HG03442 (cell line): ENCODE measurements around the gene NDUFA7.
"Not testable (repeated sequence)": the region's sequence is repeated elsewhere in the genome, so short reads cannot be mapped to it uniquely, and the experiment has no call there.

Source experiments
- ATAC-seq: cut with Tn5 transposase; IDR thresholded peaks from one replicate; pipeline ENCODE4 v1.9.1; 2021; ENCODE audit warnings: mild to moderate bottlenecking, moderate library complexity; ENCODE audit not compliant: unreplicated experiment

Gene NDUFA7

GRCh38 chr19:8320564-8321066 lies 560 bp downstream of the NDUFA7 start:
- ATAC-seq, result no peak

DNA sequence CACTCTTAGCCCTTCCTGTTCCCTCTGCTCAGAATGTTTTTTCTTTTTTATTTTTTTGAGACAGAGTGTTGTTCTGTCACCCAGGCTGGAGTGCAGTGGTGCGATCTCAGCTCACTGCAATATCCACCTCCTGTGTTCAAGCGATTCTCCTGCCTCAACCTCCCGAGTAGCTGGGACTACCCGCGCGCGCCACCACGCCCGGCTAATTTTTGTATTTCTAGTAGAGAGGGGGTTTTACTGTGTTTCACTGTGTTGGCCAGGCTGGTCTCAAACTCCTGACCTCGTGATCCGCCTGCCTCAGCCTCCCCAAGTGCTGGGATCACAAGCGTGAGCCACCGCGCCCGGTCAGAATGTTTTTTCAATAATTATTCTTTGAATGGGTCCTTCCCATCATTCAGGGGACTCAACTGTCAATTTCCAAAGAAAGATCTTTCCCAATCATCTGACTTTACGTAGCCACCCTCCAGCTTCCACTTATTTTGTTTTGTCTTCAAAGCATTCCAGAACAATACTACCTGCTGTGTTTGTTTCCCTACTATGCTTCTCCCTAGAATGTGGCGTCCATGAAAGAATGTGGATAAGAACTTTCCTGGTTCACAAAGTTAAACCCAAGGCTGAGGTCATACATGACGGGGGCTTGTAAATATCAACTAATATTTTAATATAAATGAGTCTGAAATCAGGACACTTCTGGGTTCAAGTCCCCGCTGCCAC lies 1.2 kb downstream of the NDUFA7 start:
- ATAC-seq, result no peak

DNA sequence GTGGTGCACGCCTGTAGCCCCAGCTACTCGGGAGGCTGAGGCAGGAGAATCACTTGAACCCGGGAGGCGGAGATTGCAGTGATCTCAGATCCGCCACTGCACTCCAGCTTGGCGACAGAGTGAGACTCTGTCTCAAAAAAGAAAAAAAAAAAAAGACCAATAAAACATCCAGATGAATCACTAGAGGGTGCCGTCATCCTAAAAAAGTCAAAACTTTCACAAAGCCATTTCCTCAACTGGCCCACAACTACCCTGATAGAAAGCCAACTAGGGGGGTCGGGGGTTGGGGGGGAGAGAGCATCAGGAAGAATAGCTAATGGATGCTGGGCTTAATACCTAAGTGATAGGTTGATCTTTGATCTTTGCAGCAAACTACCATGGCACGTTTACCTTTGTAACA lies 2.3 kb downstream of the NDUFA7 start:
- ATAC-seq, result not testable (repeated sequence)

DNA sequence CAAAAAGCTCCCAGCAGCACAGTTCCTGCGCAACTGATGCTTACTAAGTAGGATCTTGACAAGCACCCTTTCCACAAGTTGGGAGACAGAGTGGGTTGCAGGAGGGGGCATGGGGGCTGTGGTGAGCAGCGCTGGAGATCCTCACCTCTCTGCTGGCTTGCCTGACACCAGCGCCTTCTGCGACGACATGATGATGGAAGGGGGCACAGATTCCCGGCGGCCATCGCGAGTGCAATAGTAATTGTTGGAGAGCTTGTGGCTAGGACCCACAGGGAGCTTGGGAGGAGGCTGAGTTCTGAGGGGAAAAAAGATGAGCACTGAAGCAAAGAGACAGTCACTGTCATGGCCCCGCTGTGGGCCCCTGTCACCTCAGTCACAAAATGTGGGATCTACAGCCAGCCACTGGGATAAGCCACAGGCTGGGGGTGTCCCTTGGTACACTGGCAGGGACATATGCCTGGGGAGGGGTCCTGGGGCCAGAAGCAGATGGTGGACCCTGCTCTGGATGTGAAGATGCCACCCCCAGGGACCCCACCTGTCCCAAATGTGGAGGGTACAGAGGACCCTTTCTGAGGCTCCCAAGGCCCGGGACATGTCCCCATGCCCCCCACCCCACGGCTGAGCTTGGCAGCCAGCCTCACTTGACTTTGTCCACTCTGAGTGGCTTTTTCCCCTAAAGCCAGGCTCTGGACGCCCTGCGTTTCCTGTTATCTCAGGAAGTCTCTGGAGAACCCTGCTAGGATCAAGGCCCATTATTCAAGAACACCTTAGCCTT lies 4.6 kb downstream of the NDUFA7 start:
- no peak for ATAC-seq

- not testable (repeated sequence) for ATAC-seq
These were observed 6.1 kb downstream of the NDUFA7 start for GRCh38 chr19:8314981-8315640.

DNA sequence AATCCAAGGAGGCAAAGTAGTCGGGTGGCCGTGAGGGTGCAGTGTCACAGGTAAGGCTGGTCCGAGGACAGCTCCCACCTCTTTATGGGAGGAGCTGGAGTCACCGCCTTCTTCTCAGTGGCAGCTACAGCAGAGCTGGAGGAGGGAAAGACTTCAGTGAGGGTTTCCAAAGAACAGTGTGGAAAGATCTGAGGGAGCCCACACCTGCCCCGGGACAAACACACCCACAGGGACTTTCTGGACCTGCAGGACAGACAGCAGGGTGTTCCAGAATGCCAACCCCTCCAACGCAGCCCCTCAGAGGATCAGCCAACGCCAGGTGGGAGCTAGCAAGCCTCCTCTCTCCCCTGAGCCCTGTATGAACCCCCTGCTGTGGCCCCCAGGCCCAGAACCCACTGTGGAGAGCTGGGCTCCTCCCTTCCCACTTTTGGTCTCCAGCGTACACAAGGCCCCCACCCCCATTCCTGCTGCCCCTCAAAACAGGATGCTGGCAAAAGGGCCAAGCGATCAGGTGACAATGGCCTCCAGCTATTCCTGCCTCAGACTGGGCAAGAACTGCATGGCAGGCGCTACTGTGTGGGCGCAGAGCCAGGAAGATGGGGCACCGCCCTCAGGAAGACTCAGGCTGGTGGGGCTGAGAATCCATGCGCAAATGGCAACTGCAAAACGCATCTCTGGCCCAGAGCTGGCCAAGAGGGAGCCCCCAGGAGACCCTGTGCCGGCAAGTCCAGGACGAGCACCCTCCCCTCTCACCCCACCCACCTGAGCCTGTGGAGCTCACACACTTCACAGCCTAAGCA lies 9.5 kb downstream of the NDUFA7 start:
- no peak for ATAC-seq

DNA sequence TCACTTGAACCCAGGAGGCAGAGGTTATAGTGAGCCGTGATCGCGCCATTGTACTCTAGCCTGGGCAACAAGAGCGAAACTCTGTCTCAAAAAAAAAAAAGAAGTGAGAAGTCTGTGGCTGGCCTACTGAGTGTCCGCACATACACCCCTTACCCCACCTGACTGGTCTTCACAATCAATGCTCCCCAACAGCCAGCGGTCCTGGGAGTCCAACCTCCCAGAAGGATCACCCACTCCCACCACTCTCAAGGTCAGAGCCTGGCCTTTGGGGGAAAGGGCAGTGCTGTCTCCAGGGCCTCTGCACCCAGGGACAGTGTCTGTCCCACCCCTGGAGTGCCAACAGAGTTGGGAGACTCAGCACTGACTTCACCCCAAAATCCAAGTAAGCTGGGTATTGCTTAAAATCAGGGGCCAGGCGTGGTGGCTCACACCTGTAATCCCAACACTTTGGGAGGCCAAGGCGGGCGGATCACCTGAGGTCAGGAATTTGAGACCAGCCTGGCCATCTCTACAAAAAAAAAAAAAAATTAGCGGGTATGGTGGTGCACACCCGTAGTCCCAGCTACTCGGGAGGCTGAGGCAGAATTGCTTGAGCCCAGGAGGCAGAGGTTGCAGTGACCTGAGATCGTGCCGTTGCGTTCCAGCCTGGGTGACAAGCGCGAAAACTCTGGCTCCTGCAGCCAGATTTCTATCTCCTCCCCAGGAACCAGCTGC lies 10.7 kb downstream of the NDUFA7 start:
- no peak for ATAC-seq

DNA sequence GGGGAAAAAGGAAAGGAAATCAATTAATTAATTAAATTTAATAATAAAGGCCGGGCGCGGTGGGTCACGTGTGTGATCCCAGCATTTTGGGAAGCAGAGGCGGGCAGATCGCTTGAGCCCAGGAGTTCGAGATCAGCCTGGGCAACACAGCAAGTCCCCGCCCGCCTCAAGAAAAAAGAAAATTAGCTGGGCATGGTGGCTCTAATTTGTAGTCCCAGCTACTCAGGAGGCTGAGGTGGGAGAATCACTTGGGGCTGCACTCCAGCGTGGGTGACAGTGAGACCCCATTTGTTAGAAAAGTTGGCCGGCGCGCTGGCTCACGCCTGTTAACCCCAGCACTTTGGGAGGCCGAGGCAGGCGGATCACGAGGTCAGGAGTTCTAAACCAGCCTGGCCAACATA lies 12.3 kb downstream of the NDUFA7 start:
- ATAC-seq, result no peak

DNA sequence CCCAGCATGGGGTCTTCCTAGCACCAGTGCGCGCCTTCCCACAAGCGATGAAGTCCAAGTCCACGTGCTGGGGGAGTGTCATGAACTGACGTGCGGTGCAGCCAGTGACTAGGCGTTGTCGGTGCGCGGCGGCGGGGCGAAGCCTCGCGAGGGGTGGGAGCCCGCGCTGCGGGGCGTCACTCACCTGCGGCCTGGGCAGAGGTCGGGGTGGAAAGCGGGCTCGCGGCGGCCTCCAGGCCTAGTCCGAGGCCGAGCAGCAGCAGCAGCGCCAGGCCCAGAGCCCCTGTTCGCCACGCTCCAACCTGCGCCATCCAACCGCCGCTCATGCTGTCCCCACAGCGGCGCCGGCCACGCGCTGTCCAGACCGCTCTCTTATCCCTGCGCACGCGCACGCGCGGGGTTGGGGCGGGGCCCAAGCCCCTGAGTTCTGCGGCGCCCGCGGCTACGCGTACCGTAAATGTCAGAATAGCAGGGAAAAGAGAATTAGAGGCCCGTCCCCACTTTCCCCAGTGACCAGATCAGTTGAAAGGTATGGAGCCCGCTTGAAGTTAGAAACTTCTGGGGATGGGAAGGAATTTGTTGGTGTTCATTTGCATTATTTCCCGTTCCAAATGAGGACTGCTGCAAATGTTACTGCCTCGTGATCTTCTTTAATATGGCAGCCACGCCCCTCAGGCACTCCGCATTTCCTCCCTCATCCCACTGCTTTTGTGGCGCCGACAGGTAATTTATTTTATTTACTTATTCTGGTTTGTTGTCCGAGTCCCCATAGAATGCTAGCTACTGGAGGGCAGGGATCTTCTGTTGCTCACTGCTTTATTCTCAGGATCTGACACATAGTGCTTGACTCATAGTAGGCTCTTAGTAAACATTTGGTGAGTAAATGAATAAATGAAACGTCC lies 13.0 kb downstream of the NDUFA7 start, which contains the start of gene CD320:
Gene CD320 (minus strand): TSS at position 394 of the 902 bp plus-strand sequence. CDS start 68 bp downstream, at position 326.
- peak; percentile 73 for ATAC-seq

GRCh38 chr19:8307400-8307964 lies 13.7 kb downstream of the NDUFA7 start:
- ATAC-seq, result no peak

DNA sequence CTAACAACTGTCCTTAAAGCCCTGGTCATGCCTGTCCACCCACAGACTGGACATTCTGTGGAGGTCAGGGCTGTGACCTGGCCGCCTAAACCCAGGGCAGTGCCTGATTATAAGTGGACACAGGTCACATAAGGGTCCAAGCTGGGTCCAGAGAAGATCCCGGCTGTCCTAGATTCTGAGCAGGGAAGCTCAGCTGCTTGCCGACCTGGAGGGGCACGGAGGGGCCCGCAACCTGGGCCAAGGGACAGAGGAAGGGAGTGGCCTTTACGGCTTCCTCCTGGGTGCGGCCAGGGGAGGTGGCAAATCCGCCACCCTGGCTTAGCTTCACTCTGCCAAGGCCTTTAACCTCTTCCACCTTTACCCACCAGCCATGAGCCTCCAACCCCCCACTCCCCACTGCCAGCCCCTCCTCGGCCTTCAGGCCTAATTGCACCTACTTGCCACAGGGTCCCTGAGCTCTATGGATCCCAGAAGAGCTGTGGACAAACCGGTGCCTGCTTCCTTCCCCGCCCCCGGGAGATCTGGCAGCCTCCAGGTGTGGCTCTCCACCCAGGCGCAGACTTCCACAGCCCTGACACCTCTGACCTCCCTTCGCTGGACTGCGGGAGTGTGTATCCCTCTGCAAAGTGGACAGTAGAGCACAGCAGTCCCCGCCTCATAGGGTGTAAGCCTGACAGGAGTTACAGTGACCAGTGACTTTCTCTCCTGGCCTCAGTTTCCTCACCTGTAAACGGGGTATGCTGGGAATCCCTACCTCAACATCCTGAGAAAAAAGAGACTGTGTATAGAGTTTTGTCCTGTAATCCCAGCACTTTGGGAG lies 14.7 kb downstream of the NDUFA7 start:
- no peak for ATAC-seq

DNA sequence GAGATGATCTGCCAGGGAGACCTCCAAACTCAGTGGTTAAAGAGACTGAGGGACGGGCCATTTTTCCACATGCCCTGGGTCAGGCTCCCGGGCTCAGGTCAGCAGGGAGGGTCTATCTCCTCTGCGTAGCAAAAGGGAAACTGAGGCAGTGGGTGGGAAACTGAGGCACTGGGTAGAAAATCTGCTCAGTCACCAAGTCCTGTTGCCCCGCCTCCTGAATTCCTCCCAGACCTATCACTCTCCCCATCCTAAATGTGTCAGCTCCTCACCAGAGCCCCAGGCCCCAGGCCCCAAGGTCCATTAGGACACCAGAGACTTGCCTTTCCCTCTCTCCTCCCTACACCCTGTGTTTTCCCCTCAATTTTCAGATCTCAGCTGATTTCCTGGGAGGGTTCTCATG lies 15.4 kb downstream of the NDUFA7 start:
- ATAC-seq, result no peak

GRCh38 chr19:8304841-8305621 lies 16.1 kb downstream of the NDUFA7 start:
- ATAC-seq, result no peak

DNA sequence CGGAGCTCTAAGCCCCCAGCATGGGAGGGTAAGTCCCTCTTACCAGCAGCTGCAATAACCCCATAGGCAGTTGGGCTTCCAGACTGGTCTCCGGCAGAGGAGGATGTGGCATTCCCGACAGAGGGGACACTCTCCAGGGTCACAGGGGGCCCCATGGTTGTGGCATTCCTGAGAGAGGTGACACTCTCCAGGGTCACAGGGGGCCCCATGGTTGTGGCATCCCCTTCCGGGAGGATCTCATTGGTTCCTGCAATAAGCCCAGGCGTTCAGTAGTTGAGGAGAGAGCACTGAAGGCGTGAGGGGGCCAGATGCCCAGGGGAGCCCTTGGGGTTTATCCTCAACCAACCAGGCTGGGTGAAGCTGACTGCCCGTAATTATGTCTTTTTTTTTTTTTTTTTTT lies 18.4 kb downstream of the NDUFA7 start:
- no peak for ATAC-seq

DNA sequence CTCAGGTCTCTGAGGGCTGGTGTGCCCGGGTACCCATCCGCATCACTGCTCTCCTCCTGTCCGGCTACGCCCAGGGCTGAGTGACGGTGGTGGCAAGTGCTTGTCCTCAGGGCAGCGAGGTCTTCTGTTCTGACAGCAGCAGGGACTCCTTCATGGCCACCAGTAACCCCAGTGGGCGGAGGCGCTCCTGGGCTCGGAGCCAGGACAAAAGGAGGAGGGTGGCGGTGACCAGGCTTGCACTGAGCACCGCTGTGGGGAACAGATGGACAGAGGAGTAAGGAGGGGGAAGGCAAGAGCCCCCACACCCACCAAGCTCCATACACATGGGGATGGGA lies 18.9 kb downstream of the NDUFA7 start:
- ATAC-seq, result no peak

DNA sequence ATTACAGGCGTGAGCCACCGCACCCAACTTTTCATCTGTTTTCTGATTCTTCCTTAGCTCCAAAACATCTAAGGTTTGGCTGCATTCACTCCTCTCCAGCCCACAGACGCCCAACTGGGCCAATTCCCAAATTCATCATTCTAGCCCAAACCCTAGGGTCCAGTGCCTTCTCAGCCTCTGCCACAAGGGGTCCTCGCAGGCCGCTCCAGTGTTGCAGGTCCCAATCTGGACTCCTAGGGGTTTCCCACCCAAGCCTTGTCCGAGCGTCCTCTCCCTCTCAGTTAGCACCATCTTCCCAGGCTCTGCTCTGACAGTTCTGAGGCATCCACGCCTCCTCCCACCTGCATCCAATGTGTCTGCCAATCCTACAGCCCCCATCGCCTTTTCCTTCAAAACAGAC lies 29.8 kb downstream of the NDUFA7 start:
- ATAC-seq, result not testable (repeated sequence)

GRCh38 chr19:8276508-8276907 lies 44.7 kb downstream of the NDUFA7 start:
- not testable (repeated sequence) for ATAC-seq
